NCI-H2196 treated with DMSO at 0.1 percent for 48 hours (cell line): ENCODE results near the gene NOP56.

ENCODE experiments used
- DNase-seq: peaks from one replicate; lab custom pipeline; 2025; ENCODE audit not compliant: unreplicated experiment; lab: John Stamatoyannopoulos, UW

The NOP56 gene

GRCh38 chr20:2640260-2640659, 12.2 kb upstream of the NOP56 start:
- DNase-seq, result no peak

GRCh38 chr20:2640899-2641298, 11.5 kb upstream of the NOP56 start:
- no peak for DNase-seq

GRCh38 chr20:2643708-2644107, 8.7 kb upstream of the NOP56 start:
- DNase-seq, result no peak

- DNase-seq, result no peak
Measured at GRCh38 chr20:2652724-2653555, 508 bp downstream of the NOP56 start.

- DNase-seq, result no peak
Measured at GRCh38 chr20:2653556-2654383, 1.3 kb downstream of the NOP56 start.

GRCh38 chr20:2654384-2654822, 2.0 kb downstream of the NOP56 start:
- no peak for DNase-seq

GRCh38 chr20:2654831-2655230, 2.4 kb downstream of the NOP56 start:
- no peak for DNase-seq

- no peak for DNase-seq
Measured at GRCh38 chr20:2655331-2656116, 3.1 kb downstream of the NOP56 start.

GRCh38 chr20:2656471-2657117, 4.2 kb downstream of the NOP56 start:
- no peak for DNase-seq

GRCh38 chr20:2657241-2657640, 4.8 kb downstream of the NOP56 start:
- no peak for DNase-seq

GRCh38 chr20:2657674-2658073, 5.2 kb downstream of the NOP56 start:
- no peak for DNase-seq

GRCh38 chr20:2658414-2659354, 6.3 kb downstream of the NOP56 start:
- DNase-seq, result no peak

GRCh38 chr20:2659547-2659946, 7.1 kb downstream of the NOP56 start:
- no peak for DNase-seq

- DNase-seq, result no peak
Measured at GRCh38 chr20:2663364-2663886, 11.0 kb downstream of the NOP56 start.

GRCh38 chr20:2663887-2664719, 11.7 kb downstream of the NOP56 start, which contains the start of gene IDH3B:
Gene IDH3B, minus strand, starts transcription at chr20:2664216. Its CDS starts 28 bp downstream, at chr20:2664188.
- peak; percentile 93 for DNase-seq

GRCh38 chr20:2671977-2672376, 19.5 kb downstream of the NOP56 start:
- no peak for DNase-seq

- no peak for DNase-seq
Measured at GRCh38 chr20:2672446-2672845, 20.0 kb downstream of the NOP56 start.

- no peak for DNase-seq
Measured at GRCh38 chr20:2673453-2673852, 21.0 kb downstream of the NOP56 start.
